Measurements from ENCODE around the gene FOXL3.

The FOXL3 gene

GRCh38 chr7:269721-270120, 20.2 kb upstream of the FOXL3 start:
- DNase-seq: no peak

DNA sequence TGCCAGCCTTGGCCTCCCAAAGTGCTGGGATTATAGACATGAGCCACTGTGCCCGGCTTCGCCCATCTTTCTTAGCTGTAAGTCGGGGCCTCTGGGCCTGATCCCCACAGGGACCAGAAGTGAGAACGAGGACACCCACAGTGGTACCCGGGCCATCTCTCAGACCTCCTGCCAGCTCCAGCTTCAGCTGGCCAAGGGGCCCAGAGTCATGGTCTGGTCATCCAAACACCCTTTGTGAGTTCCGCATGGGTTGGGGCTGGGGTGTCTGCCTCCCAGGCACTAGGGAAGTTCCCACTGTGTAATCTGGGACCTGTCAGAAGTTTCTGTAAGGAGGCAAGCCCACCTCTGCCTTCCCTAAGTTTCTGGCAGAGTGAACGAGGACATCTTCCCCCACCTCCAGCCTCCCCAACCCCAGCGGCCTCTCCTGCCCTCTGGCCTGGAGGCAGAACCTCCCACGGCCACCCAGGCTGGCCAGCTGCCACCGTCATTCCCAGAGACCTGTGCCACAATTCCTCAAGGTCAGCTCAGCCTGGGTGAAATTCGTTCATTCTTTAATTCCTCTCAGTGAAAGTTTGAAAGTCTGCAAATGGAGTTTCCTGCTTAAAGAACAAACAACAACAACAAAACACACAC, 19.5 kb upstream of the FOXL3 start:
- no peak for DNase-seq

- no peak for DNase-seq
Observed at GRCh38 chr7:271266-272107, 18.5 kb upstream of the FOXL3 start.

GRCh38 chr7:272108-272615, 17.8 kb upstream of the FOXL3 start:
- no peak for DNase-seq

GRCh38 chr7:272631-273030, 17.3 kb upstream of the FOXL3 start:
- DNase-seq: no peak

DNA sequence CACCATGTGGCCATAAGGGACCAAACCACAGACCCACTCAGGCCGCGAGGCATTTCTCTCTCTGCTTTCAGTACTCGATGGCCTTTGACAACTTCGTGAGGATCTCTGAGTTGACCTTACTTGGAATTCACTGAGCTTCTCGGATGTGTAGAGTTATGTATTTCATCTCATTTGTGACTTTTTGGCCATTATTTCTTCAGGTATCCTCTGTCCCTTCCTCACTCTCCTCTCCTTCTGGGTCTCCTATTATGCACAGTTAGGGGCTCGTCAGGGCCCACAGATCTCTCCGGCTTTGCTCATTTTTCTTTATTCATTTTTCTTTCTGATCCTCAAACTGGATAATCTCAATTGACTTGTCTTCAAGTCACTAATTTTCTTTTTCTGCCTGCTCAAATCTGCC, 16.6 kb upstream of the FOXL3 start:
- DNase-seq: no peak

GRCh38 chr7:274266-274665, 15.7 kb upstream of the FOXL3 start:
- no peak for DNase-seq

- DNase-seq: no peak
Observed at GRCh38 chr7:276230-276835, 13.6 kb upstream of the FOXL3 start.

DNA sequence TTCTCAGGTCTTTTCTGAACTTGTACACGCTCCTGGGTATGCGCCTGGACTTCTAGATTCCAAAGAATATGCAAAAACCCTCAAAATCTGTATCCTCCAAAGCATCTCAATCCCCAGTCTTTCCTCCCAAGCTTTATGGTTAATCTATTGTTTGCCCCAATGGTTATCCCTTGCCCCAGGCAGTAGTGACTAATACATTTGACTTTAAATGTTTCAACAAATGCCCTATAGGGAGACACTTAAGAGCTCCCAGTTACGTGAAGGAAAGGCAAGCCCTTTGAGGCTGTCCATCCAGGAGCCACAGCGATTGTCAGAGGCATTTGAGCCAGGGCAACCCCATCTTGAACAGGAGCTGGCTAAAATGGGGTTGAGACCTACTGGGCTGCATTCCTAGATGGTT, 12.7 kb upstream of the FOXL3 start:
- DNase-seq: no peak

GRCh38 chr7:278081-278480, 11.9 kb upstream of the FOXL3 start:
- no peak for DNase-seq

- DNase-seq: no peak
Observed at GRCh38 chr7:279821-280220, 10.1 kb upstream of the FOXL3 start.

DNA sequence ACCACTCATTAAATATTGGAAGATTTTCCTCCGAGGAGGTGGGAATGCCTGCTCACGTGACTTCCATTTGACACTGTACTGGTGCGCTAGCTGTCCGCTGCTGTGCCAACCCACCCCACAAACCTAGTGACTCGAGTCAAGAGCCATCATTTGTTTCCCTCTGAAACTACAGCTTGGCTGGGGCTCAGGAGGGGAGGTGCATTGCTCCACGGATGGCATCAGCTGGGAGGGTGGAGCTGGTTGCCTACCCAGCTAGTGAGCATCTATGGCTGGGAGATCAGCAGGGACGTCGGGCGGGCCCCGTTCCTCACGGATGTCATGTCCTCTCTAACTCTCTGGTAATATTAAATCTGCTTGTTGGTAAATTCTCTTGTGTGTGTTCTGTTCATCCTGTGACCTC, 9.5 kb upstream of the FOXL3 start:
- no peak for DNase-seq

DNA sequence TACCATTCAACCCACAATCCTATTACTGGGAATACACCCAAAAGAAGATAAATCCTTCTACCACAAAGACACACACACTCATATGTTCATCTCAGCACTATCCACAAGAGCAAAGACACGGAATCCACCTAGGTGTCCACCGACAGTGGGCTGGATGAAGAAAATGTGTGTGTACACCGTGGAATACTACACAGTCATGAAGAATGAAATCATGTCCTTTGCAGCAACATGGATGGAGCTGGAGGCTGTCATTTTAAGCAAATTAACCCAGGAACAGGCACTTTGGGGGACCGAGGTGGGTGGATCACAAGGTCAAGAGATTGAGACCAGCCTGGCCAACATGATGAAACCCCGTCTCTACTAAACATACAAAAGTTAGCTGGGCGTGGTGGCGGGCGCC, 8.3 kb upstream of the FOXL3 start:
- DNase-seq: no peak

DNA sequence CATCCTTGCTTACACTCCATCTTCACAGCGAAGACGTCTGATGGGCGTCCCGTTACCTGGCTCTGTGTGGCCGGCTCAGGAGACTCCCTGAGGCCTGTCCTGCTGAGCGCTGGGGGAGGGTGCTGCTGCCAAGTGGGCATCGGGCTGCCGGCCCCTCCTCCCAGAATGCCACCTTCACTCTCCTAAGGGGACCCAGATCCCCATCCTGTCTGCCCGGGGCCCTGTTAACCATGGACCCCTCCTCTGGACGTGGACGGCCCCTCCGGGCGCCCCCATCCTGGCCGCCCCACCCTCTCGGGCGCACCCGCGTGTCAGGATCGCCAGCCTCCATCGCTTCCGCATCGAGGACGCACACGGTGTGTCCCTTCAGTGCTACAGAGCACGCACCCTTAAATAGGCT, 7.3 kb upstream of the FOXL3 start:
- no peak for DNase-seq

DNA sequence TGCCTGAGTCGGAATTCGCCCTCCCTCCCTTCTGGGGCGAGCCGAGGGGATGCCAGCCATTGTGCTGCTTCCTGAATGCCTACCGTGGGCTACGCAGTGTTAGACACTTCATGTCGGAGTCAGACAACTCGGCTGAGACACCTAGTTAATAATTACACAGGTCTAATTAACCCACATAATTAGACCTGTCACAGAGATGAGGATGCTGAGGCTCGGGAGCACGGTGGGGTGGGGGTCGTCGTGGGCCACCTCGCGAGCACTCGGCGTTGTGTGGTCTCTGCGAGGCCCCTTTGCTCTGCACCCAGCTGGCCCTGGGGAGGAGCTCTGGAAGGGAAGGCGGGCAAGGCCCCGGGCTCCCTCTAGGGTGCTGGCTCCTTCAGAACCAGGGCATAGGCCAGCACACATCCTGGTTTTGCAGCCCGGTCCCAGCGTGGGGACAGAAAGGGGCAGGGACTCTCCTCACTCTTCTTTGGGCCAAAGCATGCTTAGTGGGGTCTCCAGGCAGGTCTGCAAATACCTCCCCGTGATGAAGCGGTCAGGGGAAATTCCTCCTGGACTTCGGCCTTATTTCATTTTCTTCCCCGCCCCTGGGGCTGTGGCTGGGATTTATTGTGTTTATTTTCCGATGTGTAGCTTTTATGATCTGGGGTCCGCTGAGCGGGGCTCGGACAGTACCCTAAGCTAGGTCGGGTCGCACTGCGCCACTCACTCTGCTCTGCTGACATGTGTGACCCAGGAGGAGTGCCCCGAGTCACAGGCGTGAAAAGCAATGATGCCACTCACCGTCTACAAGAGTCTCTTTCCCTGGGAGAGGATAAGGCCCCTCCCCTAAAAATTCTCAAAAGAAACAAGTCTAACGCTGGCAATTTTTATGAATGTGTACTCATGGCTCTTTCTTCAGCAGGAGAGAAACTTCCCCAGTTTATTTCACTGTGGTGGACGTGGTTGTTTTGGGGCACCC, 4.9 kb upstream of the FOXL3 start:
- DNase-seq: no peak

GRCh38 chr7:285731-286130, 4.2 kb upstream of the FOXL3 start:
- DNase-seq: no peak

DNA sequence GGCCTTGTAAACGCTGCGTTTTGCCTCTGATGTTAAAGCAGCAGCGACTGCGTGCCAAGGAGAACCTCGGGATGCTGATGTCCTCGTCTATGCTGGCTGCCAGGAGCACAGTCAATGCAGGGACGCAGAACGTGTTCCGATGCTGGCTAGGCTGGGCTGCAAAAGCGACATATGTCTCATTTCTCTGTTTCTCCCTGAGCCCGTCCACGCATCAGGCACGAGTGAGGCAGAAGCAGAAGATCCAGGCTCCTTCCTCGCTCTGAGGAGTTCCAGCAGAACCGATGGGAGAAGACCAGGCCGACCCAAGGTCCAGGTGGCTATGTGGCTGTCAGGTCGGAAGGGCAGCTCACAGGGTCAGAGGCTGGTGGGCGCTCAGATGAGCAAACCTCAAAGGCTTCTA, 3.7 kb upstream of the FOXL3 start:
- no peak for DNase-seq

GRCh38 chr7:288671-289101, 1.3 kb upstream of the FOXL3 start:
- DNase-seq: no peak

DNA sequence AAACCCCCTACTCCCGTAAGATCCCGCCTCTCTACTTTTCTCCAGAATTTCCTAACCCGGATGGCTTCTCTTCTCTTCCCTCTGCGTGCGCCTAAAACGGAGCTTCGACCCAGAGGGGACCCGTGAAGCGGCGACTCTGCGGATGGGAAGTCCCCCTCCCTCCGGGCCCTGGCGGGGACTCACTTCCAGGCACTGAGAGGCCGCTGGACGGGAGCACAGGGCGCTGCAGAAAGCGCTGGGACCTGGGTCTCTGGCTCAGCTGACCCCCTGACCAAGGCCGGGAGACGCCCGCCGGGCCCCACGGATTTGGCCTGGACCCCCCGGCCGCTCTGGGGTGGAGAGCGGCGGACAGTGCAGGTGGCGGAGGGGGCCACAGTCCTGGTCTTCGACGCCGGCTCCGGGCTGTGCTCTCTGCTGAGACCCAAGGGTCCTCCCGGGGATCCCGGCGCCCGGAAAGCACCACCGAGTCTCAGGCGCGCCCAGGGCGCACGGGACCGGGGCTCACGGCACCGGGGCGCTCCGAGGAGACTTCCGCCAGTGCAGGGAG, 688 bp upstream of the FOXL3 start:
- no peak for DNase-seq

- DNase-seq: no peak
Observed at GRCh38 chr7:290554-291372, 793 bp downstream of the FOXL3 start.

DNA sequence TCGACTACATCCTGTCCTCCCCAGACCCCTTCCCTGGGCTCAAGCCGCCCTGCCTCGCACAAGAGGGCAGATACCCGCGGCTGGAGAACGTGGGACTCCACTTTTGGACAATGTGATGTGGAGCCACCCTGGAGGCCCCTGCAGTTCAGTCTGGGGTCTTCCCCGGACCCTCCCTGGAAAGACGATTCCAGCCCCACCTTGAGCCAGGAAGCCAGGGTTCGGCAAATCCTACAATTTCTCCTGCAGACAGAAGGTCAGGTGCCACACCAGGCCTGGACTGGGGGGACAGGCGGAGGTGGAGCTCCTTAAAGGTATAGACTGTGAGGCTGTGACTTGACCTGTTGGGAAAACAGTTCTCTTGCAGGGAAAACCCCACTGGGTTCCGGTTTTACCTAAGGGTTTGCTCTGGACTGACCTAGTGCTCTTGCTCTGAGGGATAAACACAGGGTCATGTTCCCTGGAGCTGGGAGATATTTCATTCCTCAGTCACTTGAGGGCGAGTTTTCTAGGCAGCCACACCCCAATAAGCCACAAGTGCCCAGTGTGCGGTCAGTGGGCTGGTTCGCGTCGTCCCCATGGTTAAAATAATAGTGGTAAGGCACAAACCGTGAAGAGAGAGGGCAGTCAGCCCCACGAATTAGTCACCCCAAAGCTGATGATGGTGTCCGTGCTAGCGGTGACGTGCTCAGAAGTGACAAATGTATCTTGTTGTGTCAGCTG, 1.6 kb downstream of the FOXL3 start:
- no peak for DNase-seq

Data from NCI-H2029 (cell line).